Measurements from ENCODE around the gene MYLIP. TPM values are rescaled to one million over a fixed set of nuclear protein-coding genes. Genes with fewer than 3 reads are reported as not detected.
A peak's percentile ranks its signal among the peaks of the same experiment; 100 is the strongest.
"Not testable (repeated sequence)": the region's sequence is repeated elsewhere in the genome, so short reads cannot be mapped to it uniquely, and the experiment has no call there.

Gene MYLIP
- total RNA-seq, 1 donor from 2014 or later = 81.1 TPM

- no peak overlapping the region for H3K4me3 Mint-ChIP-seq (ENCODE audit: low read depth)
- no peaks in the 10 kb centered on the region for H3K9me3 Mint-ChIP-seq (ENCODE audit: low read depth)
Measured at GRCh38 chr6:16168121-16168520, 39.2 kb downstream of the MYLIP start.

GRCh38 chr6:16168858-16169257 lies 40.0 kb downstream of the MYLIP start:
- TF ChIP-seq CTCF (IDR thresholded peaks at IDR 0.05; ENCODE audit: unreplicated experiment) = peak; percentile 49
- no peaks in the 10 kb centered on the region for H3K36me3 Mint-ChIP-seq (ENCODE audit: insufficient read depth)
- H3K4me3 Mint-ChIP-seq (ENCODE audit: low read depth) = no peak overlapping the region
- no peak for DNase-seq (ENCODE audit: low spot score, unreplicated experiment)
- peaks cover 27% of the 10 kb centered on the region for H3K4me1 Mint-ChIP-seq (ENCODE audit: low read depth)
- peak overlapping the region; percentile 91 for H3K27ac Mint-ChIP-seq
- peaks cover 11% of the 10 kb centered on the region for H3K27me3 Mint-ChIP-seq
- H3K9me3 Mint-ChIP-seq (ENCODE audit: low read depth) = no peaks in the 10 kb centered on the region

More at GRCh38 chr6:16168121-16168520, 39.2 kb downstream of the MYLIP start:
- no peak for DNase-seq (ENCODE audit: low spot score, unreplicated experiment)
- peak overlapping the region; percentile 91 for H3K27ac Mint-ChIP-seq
- H3K36me3 Mint-ChIP-seq (ENCODE audit: insufficient read depth) = no peaks in the 10 kb centered on the region
- peaks cover 16% of the 10 kb centered on the region for H3K27me3 Mint-ChIP-seq
- no peak for TF ChIP-seq CTCF (IDR thresholded peaks at IDR 0.05; ENCODE audit: unreplicated experiment)
- H3K4me1 Mint-ChIP-seq (ENCODE audit: low read depth) = peaks cover 25% of the 10 kb centered on the region

- H3K4me1 Mint-ChIP-seq (ENCODE audit: low read depth) = peaks cover 40% of the 10 kb centered on the region
- H3K9me3 Mint-ChIP-seq (ENCODE audit: low read depth) = no peaks in the 10 kb centered on the region
- no peaks in the 10 kb centered on the region for H3K27me3 Mint-ChIP-seq
- no peak for TF ChIP-seq CTCF (IDR thresholded peaks at IDR 0.05; ENCODE audit: unreplicated experiment)
- no peak for DNase-seq (ENCODE audit: low spot score, unreplicated experiment)
- H3K4me3 Mint-ChIP-seq (ENCODE audit: low read depth) = no peak overlapping the region
- no peaks in the 10 kb centered on the region for H3K36me3 Mint-ChIP-seq (ENCODE audit: insufficient read depth)
- no peak overlapping the region for H3K27ac Mint-ChIP-seq
Measured at GRCh38 chr6:16171400-16171799, 42.5 kb downstream of the MYLIP start.

GRCh38 chr6:16173167-16173940 lies 44.5 kb downstream of the MYLIP start:
- Mint-ChIP-seq H3K9me3 (ENCODE audit: low read depth) (no peaks in the 10 kb centered on the region), H3K4me3 (ENCODE audit: low read depth) (no peak overlapping the region), H3K27me3 (no peaks in the 10 kb centered on the region), H3K36me3 (ENCODE audit: insufficient read depth) (no peaks in the 10 kb centered on the region), H3K27ac (no peak overlapping the region), H3K4me1 (ENCODE audit: low read depth) (peaks cover 23% of the 10 kb centered on the region)
- no peak for TF ChIP-seq CTCF (IDR thresholded peaks at IDR 0.05; ENCODE audit: unreplicated experiment)
- DNase-seq (ENCODE audit: low spot score, unreplicated experiment) = no peak

GRCh38 chr6:16174416-16175078 lies 45.7 kb downstream of the MYLIP start:
- no peaks in the 10 kb centered on the region for H3K36me3 Mint-ChIP-seq (ENCODE audit: insufficient read depth)
- no peaks in the 10 kb centered on the region for H3K27me3 Mint-ChIP-seq
- no peaks in the 10 kb centered on the region for H3K9me3 Mint-ChIP-seq (ENCODE audit: low read depth)
- peak overlapping the region; percentile 45 for H3K4me3 Mint-ChIP-seq (ENCODE audit: low read depth)
- no peak for TF ChIP-seq CTCF (IDR thresholded peaks at IDR 0.05; ENCODE audit: unreplicated experiment)
- peak overlapping the region; percentile 85 for H3K27ac Mint-ChIP-seq
- peaks cover 16% of the 10 kb centered on the region for H3K4me1 Mint-ChIP-seq (ENCODE audit: low read depth)
- DNase-seq (ENCODE audit: low spot score, unreplicated experiment) = no peak

GRCh38 chr6:16176600-16176999 lies 47.7 kb downstream of the MYLIP start:
- not testable (repeated sequence) for H3K9me3 Mint-ChIP-seq (ENCODE audit: low read depth); H3K27me3 Mint-ChIP-seq; H3K27ac Mint-ChIP-seq; H3K36me3 Mint-ChIP-seq (ENCODE audit: insufficient read depth); H3K4me3 Mint-ChIP-seq (ENCODE audit: low read depth); DNase-seq (ENCODE audit: low spot score, unreplicated experiment)
- H3K4me1 Mint-ChIP-seq (ENCODE audit: low read depth) = peaks cover 16% of the 10 kb centered on the region
